ENCODE measurements around the gene NCMAP. TPM values are rescaled to one million over a fixed set of nuclear protein-coding genes. Genes with fewer than 3 reads are reported as not detected.

NCMAP gene
- total and polyA plus RNA-seq, 2 of the 8 experiments (the other 6 are each of a cell fraction or from before 2014, with no cell fraction given), result 0.21 to 0.39 TPM

- TF ChIP-seq CHD7 (IDR thresholded peaks at IDR 0.05; ENCODE audit: insufficient replicate concordance, low read length) (no peak), FOSL1 (IDR thresholded peaks at IDR 0.05; ENCODE audit: insufficient read depth, low read depth, low read length) (no peak)
Measured at GRCh38 chr1:24514946-24515345, 40.9 kb upstream of the NCMAP start (continued).

All from H1 (cell line).